ENCODE data around the gene CATSPER3. TPM values are rescaled to one million over a fixed set of nuclear protein-coding genes. Genes with fewer than 3 reads are reported as not detected.

CATSPER3 gene
- total RNA-seq, 1 donor from 2014 or later: 1.2 TPM

Small RNAs within 50 kb of the gene (small RNA-seq; reads per million reads assigned to genes)
- gene MIR4461: not detected
- not detected for gene MTND3P25
- gene MTND4LP30: not detected

Other genes starting within 250 kb of the CATSPER3 start
- 85.9 TPM for gene CAMLG, start 229.4 kb upstream of the CATSPER3 start, total RNA-seq
- 38.5 TPM for gene DDX46, start 209.1 kb upstream of the CATSPER3 start, total RNA-seq
- gene C5orf24, start 121.9 kb upstream of the CATSPER3 start, total RNA-seq: 105 TPM
- gene TXNDC15, start 93.5 kb upstream of the CATSPER3 start, total RNA-seq: 112 TPM
- 7.0 TPM for gene PCBD2, start 62.8 kb upstream of the CATSPER3 start, total RNA-seq
- gene PITX1, start 66.3 kb downstream of the CATSPER3 start, total RNA-seq: not detected